Middle frontal gyrus (tissue), 1 donor: ENCODE results near the gene FOSL1.

Experiments
- DNase-seq: peaks from one replicate; pipeline ENCODE4 v3.0.0-alpha.2; 2015; ENCODE audit warnings: low spot score; ENCODE audit errors: extremely low spot score

The FOSL1 gene

DNA sequence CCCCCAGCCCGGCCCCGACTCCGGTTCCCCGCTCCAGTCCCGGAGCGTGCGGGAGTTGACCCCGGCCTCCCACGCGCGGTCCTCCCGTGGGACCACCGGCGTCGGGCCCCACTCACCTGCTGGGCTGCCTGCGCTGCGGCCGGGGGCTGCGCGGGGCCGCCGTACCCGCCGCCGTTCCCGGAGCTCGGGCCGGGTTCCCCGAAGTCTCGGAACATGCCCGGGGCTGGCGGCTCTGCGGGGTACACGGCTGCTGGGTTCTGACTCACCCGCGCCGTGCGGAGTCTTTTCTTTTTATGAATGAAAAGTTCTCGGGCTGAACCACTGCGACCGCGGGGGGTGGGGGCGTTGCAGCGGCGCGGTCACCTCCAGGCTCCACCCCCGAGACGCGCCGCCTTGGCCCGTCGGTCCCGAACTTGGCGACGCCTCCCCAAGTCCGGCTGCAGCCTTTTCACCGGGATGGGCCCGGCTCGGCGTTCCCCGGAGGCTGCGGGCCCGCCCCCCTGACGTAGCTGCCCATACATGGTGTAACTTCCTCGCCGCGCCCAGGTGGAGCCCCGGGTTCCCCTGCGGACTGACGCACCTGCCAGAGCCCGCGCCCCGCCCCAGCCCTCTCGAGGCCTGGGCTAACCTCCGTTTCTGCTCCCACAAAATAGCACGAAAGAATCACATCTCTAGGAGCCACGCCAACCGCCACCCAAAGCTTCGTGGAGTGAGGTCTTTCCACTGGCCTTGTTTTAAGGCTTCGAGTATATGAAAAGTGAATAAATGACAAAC, at the start of gene FOSL1:
FOSL1 (minus strand) TSS at position 264 of the 774 bp plus-strand sequence; CDS start at position 215, 49 bp downstream.
- no peak for DNase-seq

DNA sequence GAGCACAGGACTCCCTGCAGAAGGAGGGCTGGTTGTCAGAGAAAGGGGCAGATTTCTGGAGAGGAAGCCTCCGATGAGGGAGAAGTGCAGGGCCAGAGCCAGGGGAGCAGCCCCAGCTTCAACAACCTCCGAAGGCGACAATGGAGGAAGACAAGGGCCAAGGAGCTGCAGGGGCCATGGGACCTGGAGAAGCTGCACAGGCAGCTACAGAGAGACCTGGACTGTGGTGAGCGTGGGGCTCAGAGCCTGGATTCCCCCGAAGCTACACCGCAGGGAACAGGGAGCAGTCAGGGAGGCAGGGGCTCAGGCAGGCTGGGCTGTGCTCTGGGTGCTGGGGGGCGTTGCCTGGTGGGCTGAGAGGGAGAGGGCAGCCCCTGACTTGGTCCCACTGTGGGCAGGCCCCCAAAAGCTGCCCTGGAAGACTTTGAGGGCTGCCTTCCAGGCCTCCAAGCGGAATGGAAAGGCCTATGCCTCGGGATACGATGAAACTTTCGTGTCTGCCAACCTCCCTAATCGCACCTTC, 47.5 kb upstream of the FOSL1 start:
- DNase-seq, result no peak

DNA sequence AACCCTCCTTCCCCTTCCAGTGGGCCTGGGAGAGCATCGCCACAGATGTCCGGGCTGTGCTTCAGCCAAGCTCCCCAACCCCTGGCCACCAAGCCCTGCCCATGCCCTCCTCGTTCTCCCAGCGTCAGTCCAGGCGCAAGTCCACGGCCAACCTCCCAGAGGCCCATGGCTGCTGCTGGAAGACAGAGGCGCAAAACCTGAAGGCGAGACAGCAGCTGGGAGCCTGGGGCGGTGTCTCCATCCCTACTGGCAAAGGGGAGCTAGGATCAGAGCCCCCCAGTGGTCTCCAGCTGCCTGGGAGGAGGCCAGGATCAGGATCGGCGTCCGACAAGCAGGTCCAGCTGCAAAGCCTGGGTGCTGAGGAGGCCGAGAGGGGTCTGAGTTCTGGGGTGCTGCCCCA, 46.9 kb upstream of the FOSL1 start:
- no peak for DNase-seq

DNA sequence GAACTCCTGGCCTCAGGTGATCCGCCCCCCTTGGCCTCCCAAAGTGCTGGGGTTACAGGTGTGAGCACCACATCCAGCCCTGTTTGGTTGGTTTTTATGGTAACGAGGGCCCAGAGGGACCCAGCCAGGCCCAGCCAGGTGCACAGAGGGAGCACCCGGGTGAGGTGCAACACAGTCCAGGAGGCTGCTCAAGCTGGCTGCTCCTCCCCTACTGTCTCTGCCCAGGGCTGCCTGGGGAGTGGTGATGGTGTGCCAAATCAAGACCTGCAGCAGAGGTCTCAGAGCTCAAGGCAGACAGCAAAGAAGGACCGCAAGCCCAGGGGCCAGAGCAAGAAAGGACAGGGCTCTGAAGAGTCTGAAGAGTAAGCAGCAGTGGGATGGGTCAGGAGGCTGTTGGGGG, 46.5 kb upstream of the FOSL1 start:
- no peak for DNase-seq

DNA sequence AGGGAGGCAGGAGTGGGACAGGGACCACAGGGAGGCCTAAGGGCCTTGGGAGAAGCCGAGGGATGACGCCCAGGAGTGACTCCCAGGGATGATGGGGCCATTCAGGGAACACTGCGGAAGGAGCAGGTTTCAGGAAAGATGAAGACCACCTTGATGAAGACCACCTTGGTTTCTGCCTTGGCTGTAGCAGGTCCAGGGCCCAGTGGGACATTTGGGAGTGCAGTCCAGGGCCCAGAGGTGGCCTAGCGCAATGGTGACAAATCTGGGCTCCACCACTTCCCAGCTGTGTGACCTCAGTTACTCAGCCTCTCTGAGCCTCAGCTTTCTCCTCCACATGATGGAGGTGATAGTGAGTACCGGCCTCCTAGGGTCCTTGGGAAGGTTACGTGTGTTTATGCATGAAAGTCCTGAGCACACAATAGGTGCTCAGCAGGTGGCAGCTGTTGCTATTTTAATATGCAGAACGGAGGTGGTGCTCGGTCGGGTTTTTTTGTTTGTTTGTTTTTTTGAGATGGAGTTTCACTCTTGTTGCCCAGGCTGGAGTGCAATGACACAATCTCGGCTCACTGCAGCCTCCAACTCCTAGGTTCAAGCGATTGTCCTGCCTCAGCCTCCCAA, 45.9 kb upstream of the FOSL1 start:
- DNase-seq, result no peak

DNA sequence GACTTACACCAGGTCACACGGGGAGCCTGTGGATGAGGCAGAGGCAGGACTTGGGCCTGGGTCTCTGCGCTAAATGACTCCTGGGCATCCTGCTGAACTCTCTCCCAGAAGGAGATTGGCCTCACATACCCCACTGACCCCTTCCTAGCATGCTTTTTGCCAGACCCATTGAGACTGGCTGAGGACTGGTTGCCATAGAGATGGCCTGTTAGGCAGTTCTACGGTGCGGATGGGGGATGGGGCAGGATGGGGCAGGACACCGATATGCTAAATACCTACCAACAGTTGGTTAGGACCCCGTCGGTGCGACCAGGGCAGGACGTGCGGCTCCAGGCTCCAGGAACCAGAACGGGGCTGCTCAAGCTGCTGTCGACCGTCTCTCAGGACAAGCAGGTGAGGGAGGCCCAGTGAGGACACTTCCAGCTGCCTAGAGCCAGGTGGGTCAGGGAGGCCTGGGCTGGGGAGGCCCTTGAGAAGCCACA, 45.3 kb upstream of the FOSL1 start, which contains the start of gene TSGA10IP:
TSGA10IP (plus strand) TSS at position 51 of the 482 bp plus-strand sequence; CDS start at position 247, 196 bp downstream.
- no peak for DNase-seq

DNA sequence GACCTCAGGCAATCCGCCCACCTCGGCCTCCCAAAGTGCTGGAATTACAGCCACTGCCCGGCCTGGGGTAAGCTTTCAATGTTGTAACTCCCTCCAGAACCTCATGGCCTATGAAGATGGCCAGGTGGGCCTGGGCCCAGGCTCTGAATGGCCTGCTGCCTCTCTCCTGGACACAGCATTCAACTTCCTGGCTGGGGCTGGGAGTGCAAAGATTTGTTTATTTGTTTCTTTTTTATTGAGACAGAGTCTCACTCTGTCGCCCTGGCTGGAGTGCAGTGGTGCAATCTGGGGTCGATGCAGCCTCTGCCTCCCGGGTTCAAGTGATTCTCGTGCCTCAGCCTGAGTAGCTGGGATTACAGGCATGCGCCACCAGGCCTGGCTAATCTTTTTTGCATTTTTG, 44.6 kb upstream of the FOSL1 start:
- no peak for DNase-seq

DNA sequence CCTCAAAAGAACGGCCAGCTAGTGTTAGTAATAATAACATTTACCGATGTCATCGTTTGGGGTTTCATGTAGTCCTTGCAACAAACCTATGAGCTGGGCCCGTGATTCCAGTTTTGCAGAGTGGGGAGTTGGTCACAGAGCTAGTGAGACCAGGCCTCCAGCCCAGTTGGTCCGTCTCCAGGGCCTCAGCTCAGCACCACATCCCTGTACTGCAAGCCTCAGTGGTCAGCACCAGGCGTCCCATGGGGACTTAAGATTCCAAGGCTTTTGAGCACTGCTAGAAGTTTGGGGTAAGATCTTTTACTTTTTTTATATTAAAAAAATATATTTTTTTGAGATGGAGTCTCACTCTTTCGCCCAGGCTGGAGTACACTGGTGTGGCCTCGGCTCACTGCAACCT, 44.0 kb upstream of the FOSL1 start:
- no peak for DNase-seq

DNA sequence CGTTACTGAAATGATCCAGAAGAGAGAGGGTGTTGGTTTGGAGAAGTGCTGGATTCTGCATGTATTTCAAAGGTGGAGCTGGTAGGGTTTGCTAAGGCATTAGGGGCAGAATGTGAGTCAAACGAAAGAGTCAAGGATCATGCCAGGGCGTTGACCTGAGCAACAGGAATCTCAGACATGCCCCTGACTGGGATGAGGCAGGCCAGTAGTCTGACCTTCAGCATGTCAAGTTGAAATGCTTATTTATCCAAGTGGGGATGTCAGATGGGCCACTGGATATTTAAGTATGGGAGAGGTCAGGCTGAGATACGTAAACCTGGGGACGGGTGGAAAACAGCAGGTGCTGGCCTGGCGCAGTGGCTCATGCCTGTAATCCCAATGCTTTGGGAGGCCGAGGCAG, 42.3 kb upstream of the FOSL1 start:
- no peak for DNase-seq

DNA sequence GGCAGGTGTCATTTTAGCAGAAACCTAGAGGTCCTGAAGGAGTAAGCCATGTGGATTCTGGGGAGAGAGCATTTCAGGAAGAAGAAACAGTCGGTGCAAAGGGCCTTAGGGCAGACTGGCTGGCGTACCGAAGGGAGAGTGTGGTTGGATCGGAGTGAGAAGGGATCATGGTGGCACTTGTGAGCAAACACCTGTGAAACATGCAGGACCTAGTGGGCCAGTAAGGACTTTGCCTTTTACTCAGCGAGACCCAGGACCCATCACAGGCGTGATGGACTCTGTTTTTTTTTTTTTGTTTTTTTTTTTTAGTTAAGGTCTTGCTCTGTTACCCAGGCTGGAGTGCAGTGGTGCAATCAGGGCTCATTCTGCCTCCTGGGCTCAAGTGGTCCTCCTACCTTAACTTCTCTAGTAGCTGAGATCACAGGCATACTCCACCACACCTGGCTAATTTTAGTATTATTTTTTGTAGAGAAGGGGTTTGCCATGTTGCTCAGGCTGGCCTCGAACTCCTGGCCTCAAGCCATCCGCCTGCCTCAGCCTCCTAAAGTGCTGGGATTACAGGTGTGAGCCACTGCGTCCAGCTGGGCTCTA, 41.6 kb upstream of the FOSL1 start:
- DNase-seq, result no peak

DNA sequence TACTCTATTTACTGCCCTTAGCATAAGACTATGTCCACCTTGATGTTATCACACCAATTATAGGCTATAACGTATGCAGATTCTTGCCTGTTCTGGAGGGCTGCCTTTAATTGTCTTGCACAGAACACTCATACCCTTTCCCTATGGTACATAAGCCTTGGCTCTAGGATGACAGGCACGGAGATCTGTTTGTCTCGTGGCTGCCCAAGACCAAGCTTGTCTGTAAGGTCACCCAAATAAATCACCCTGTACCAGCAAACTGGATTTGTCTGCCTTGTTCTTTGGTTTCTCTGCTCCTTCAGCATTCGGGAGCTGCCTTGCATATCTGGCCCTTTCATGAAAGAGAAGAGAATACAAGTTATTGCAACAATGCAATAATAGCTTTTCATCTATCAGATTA, 37.6 kb upstream of the FOSL1 start:
- no peak for DNase-seq

DNA sequence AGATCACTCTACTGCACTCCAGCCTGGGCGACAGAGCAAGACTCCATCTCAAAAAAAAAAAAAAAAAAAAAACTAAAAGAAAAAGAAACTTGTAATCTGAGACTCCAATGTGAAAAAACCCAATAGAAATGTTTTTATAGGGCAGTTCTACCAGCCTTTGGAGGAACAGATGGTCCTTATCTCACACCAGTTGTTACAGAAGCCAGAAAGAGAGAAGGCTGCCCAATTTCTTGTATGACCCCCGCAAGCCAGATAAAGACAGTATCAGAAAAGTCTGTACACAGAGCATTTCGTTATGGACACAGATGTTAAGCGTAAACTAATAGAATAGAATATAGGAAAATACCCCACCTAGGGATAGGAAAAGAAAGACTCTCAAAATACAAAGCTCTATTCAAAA, 33.8 kb upstream of the FOSL1 start:
- no peak for DNase-seq

DNA sequence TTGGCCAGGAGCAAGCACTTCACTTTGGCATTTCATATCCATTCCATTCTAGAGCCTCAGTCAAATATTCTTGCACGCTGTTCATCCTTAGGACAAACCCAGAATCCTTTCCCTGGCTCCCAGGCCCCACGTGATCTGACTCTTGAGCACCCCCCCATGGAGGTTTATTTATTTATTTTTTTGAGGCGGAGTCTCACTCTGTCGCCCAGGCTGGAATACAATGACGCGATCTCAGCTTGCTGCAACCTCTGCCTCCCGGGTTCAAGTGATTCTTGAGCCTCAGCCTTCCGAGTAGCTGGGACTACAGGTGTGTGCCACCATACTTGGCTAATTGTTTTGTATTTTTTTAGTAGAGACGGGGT, 32.4 kb upstream of the FOSL1 start:
- DNase-seq, result no peak

DNA sequence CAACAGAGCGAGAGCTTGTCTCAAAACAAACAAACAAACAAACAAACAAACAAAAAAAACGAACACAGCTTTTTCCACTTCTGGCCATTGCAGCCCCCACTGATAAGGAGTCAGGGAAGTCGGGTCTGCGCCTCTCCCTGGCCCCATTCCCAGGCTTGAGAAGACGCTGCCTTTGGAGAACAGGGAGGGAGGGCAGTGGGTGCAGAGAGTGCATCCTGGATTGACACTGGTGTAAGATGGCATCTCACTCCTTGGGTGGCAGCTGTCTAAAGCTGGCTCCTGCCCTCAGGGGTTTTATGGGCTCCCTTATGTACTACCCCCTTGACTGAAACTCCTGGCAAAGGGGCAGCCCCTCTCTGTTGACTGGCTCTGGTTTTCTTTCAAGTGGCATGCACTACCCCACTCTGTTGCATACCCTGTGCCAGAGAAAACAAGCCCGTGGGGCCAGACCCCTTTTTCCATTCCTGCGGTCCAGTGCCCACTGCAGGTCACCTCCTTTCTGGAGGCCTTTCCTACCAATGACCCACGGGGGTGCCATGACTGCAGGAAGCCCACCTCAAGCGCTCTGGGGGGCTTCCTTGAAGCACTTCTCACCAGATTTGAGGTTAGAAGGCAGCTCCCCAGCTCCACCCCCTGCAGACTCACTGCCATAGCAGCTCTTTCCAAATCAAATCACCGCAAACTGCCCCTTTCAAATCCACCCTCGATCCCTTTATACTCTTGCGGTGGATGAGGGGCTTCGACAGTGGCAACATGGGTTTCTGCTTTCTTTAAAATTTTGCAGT, 31.8 kb upstream of the FOSL1 start:
- DNase-seq, result no peak

DNA sequence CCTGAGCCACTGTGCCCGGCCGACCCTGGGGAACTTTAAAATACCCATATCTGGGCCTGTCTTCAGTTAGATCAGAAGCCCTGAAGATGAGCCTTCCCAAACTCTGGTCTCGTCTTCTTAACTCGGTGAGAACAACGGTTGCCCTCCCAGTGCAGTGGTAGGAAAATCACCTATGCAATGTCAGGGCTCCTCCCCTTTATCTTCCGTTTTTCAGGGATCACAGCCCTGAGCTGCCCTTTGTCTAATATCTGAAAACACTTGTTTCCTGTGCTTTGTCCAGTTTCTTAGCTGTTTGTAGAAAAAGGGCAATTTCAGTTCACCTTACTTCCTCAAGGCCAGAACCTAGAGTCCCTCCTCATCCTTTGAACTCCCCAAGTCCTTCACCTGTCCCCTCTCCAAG, 28.5 kb upstream of the FOSL1 start:
- DNase-seq, result no peak

DNA sequence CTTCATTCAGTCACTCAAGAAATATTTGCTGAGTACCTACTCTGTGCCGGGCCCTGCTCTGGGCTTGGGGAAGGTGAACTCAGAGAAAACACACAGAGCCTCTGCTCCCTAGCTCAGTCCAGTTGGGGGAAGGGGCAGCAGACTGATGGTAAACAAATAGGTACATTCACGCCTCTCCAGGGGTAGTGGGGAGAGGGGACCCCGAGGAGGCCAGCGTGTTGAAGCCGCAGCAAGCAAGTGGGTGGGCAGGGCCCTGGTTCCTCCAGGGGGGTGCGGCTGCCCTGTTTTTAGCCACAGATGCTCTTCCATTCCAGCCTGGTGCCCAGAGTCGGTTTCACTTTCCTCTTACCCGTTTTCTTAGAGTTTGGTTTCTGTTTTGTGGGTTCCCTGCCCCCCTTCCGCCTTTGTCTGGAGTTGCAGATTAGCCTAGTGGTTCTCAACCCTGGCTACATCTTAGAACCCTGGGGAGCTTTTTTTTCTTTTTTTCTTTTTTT, 27.8 kb upstream of the FOSL1 start:
- no peak for DNase-seq

DNA sequence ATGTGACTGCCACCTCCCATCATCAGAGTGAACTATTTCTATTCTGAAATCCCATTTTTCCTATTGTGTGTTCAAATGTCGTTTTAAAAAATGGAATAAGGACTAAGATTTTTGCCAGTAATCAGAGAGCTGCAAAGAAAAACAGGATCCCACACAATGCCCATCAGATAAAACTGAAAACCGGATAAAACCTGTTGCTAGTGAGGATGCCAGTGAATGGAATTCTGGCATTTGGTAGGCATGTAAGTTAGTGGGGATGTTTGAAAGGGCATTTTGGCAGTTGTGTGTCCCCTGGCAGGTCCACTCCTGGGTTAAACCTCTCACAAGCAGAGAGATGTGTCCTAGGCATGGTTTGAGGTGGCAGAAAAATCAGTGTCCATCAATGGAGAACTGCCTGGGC, 25.2 kb upstream of the FOSL1 start:
- no peak for DNase-seq

DNA sequence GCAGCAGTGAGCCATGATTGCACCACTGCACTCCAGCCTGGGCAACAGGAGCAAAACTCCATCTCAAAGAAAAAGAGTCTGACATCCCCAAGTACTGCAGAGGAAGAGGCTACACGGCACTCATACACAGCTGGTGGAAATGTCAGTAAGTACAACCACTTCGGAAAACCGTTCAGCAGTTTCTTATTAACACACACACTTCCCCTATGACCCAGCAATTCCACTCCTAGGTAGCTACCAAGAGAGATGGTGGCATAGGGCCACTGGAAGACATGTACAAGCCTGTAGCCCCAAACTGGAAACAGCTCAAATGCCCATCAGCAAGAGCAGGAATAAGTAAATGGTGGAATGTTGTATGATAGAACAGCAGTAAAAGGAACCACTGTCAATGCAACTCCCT, 22.4 kb upstream of the FOSL1 start:
- DNase-seq, result no peak

DNA sequence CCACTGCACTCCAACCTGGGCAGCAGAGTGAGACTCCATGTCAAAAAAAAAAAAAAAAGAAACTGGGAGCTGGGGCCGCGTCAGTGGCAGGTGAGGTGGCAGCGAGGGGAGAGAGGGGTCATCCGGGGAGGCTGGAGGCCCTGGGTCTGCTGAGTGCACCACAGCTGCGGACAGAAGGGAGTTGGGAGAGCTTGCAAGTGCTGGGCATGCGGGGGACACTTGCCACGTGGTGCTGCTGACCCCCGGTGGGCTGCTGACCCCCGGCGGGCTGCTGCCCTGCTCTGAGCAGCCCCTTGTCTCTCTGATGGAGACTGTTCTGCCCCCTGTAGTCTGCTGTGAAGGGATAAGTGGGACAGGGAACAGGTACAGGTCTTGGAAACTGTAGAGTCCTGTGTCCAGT, 21.7 kb upstream of the FOSL1 start:
- DNase-seq, result no peak

DNA sequence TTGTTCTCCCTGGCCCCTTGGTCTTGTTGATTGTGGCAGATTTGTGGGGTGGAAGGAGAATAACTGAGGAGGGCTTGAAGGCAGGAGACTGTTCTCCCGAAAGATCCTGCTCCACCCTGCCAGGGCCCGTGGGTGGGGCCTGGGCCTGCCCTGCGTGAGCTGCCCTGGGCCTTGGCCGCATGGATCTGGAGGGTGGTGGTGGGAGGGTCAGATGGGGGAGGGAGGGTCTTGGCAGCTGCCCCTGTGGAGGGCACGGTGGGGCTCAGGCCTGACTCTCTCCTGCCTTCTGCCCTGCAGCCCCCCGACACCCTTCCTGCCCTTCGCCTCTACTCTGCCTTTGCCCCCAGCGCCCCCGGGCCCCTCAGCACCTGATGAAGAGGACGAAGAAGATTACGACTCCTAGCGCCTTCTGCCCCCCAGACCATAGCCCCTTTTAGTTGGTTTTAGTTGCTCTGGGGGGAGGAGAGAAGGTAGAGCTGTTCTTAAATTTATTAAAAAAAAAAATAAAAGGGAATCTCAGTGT, 20.9 kb upstream of the FOSL1 start:
- DNase-seq, result no peak

DNA sequence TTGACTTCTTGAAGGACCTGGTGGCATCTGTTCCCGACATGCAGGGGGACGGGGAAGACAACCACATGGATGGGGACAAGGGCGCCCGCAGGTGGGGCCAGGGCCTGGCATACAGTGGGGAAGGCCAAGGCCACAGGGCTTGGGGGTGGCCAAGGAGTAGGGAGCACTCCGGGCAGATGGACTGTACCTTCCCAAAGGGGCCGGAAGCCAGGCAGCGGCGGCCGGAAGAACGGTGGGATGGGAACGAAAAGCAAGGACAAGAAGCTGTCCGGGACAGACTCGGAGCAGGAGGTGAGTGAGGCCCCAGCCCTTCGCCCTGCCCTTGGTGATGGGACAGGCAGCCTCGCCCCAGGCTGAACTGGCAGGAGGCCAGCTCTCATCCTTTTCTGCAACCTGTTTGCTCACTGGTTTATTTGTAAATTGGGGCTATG, 20.2 kb upstream of the FOSL1 start:
- DNase-seq, result no peak
